Measurements from ENCODE around the gene SOX18.
A peak's percentile ranks its signal among the peaks of the same experiment; 100 is the strongest.
"Not testable (repeated sequence)": the region's sequence is repeated elsewhere in the genome, so short reads cannot be mapped to it uniquely, and the experiment has no call there.

The SOX18 gene

DNA sequence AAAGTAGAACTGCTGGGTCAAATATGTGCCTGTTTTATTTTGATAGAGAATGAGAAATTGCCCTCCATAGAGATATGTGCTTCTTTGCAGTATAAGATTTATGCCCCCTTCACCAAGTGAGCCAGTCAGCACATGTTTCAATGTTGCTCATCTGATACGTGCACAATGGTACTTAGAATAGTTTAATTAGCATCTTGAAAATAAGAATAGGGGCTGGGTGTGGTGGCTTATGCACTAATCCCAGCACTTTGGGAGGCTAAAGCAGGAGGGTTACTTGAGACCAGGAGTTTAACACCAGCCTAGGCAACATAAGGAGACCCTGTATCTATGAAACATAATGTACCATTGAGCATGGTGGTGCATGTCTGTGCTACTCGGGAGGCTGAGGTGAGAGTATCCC, 33.8 kb downstream of the SOX18 start:
- DNase-seq: no peak

DNA sequence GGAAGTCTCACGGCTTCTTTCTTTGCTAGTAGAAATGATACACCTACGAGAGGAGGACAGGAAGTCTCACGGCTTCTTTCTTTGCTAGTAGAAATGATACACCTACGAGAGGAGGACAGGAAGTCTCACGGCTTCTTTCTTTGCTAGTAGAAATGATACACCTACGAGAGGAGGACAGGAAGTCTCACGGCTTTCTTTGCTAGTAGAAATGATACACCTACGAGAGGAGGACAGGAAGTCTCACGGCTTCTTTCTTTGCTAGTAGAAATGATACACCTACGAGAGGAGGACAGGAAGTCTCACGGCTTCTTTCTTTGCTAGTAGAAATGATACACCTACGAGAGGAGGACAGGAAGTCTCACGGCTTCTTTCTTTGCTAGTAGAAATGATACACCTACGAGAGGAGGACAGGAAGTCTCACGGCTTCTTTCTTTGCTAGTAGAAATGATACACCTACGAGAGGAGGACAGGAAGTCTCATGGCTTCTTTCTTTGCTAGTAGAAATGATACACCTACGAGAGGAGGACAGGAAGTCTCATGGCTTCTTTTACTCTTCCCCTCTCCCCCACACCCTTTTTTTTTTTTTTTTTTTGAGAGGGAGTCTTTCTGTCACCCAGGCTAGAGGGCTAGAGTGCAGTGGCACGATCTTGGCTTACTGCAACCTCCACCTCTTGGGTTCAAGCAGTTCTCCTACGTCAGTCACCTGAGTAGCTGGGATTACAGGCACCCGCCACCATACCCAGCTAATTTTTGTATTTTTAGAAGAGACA, 36.9 kb downstream of the SOX18 start:
- not testable (repeated sequence) for DNase-seq

DNA sequence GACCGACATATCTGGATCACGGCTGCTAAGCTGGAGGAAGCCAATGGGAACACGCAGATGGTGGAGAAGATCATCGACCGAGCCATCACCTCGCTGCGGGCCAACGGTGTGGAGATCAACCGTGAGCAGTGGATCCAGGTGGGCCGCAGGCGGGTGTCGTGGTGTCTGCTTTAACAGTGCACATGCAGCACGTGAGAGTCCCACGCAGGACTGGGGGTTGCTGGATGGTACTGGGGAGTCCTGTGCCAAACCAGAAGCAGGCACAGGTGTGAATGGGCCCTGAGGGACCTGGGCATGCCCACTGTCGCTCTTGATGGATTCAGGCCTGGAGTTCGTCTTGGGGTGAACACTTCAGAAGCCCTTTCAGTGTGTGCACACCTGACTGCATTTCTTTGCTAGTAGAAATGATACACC, 38.1 kb downstream of the SOX18 start:
- DNase-seq: no peak

DNA sequence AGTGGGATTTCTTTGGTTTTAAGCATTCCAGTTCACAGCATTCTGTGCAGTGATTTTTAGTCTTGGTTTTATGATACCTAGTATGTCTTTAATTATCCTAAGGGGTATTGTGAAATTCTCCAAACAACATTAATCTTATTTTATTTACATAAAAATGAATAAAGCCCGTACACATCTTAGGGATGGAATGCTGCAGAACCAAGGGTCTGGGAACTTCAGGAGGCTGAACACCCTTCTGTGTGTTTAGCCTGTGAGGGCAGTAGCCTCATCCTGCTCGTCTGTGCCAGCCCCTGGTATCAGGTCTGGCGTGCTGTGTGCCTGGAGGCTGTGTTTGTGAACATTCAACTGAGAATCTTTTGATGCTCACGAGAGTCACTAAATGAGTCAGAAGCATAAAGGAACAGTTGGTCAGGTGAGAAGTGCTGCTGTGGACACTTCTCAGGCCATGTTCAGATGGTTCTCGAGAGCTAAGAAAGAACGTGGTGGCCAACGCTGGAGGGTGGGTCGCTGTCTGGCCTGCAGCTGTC, 38.7 kb downstream of the SOX18 start:
- DNase-seq: no peak

DNA sequence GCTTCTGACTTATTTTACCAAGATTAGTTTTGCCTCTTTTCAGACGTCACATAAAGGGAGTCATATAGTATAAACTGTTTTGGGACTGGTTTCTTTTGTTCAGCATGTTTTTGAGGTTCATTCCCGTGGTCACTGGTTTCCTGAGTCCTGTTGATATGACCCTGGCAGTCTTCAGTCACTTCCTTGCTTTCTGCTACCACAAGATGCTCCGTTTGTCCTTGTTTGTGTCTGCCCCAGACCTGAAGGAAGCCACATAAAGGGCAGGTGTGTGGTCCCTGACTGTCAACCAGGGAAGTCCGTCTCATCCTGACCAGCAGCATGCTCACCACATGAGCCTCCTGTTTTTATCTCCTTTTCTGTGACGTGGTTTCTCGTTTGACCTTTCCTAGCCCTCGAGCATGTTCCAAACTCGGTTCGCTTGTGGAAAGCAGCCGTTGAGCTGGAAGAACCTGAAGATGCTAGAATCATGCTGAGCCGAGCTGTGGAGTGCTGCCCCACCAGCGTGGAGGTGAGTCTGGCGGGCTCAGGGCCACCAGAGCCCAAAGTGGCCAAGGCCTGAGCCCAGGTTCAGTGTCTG, 39.5 kb downstream of the SOX18 start:
- DNase-seq: no peak

DNA sequence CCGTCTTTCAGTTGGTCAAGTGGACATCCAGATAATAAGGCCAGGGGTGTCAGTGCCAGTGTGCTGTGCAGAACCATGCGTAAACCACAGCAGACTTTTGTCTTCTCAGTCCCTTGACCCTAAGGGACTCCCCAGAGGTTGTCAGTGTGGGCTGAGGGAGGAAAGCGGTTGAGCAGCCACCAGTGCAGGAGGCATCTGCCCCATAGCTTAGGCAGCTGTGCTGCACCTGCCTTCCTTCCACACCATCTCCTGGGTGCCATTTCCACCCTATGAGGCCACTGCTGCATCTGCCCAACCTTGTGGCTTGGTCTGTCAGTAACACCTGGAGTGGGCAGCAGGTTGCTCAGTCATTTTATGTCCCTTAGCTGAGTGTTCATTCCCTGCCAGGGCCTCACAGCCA, 42.5 kb downstream of the SOX18 start:
- DNase-seq: no peak

DNA sequence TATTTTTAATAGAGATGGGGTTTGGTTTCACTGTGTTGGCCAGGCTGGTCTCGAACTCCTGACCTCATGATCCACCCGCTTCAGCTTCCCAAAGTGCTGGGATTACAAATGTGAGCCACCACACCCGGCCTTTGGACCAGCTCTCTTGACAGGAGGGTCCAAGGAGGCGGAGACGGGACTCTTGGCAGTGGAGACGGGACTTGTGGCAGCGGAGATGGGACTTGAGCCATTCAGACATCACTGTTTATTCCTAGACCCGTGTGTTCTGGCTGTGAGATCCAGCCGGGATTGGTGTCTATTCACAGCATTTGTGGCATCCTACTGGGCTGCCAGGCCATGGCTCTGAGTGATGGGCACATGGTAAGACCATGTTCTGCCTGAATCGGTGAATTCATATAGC, 42.9 kb downstream of the SOX18 start:
- DNase-seq: no peak

DNA sequence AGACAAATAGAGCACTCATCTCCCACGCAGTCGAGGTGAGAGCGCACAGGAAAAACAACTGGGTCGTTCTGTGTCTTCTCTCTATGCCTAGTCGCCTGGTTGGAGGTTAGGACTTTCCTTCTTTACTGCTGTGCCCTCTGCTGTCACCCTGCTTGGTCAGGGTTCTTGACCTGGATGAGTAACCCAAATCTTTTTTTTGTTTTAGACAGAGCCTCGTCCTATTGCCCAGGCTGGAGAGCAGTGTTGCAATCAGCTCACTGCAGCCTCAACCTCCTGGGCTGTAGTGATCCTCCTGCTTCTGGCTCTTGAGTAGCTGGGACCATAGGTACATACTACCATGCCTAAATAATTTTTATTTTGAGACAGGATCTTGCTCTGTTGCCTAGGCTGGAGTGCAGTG, 44.0 kb downstream of the SOX18 start:
- DNase-seq: no peak

DNA sequence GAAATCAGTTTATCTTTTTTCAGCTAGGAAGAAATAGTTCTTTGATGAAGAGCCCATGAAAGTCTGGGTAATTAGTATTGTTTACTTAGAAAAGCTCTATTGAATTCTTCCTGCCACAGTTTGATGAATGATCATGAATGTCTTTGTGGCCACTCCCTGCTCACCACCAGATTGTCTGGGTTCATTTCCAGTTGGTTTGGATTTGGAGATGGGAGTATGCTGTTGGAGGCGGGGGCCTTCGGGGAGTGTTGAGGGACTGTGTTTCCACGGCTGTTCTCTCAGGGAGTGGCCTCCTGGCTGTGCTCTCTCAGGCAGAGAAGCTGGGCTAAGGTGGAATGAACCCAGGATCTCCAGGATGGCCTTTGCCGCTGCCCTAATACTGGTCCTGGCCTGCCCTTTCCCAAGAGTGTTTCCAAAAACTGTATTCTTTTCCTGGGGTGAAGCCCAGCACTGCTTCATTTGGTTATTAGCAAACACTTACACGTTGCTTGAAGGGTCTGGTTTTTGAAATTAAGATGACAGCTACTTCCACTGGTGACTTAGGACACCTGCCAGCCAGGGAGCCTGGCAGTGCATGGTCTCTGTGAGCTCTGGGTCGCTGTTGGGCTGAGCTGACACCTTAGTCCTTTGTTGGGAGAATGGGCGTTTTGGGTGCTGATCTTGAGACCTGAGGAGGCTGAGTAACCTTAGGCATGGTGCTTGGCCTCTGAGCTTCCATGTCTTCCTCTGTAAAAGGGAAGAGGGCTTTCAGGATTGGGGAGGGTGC, 45.3 kb downstream of the SOX18 start:
- DNase-seq: no peak

DNA sequence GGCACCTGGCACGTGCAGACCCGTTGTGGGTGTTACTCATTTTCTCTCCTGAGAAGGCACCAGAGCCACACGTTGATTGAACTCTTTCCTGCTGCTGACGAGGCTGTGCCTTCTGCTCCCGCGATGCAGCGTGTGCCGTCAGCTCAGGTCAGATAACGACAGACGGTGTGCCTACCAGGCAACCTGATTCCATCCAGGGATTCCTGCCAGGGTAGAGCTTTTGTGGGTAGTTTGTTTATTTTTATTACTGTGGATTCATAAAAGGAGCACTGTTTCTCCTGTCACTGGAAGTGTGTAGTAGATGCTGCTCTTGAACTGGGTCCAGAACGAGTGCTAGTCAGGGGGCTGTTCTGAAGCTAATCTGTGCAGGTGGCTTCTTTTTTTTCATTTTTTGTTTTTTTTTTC, 47.8 kb downstream of the SOX18 start:
- DNase-seq: peak in 1 of 2 donors; percentile 9

DNA sequence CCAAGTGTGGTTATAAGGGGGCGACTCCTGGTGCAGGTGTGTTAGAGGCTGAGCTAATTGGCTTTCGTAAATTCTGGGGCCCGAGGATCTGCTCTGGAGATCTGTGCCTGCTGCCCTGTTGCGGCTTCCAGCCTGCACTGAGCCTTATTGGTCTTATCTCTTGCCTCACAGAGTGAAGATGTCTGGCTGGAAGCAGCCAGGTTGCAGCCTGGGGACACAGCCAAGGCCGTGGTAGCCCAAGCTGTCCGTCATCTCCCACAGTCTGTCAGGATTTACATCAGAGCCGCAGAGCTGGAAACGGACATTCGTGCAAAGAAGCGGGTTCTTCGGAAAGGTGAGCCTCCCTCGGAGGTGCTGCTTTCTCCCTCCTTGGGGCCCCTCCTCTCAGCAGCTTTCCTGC, 48.5 kb downstream of the SOX18 start:
- no peak for DNase-seq

All from hippocampal formation (tissue), 2 donors.